ENCODE data around the gene SULT6B1.
A peak's percentile ranks its signal among the peaks of the same experiment; 100 is the strongest.
"Not testable (repeated sequence)": the region's sequence is repeated elsewhere in the genome, so short reads cannot be mapped to it uniquely, and the experiment has no call there.

SULT6B1 gene, protein sequence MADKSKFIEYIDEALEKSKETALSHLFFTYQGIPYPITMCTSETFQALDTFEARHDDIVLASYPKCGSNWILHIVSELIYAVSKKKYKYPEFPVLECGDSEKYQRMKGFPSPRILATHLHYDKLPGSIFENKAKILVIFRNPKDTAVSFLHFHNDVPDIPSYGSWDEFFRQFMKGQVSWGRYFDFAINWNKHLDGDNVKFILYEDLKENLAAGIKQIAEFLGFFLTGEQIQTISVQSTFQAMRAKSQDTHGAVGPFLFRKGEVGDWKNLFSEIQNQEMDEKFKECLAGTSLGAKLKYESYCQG

DNA sequence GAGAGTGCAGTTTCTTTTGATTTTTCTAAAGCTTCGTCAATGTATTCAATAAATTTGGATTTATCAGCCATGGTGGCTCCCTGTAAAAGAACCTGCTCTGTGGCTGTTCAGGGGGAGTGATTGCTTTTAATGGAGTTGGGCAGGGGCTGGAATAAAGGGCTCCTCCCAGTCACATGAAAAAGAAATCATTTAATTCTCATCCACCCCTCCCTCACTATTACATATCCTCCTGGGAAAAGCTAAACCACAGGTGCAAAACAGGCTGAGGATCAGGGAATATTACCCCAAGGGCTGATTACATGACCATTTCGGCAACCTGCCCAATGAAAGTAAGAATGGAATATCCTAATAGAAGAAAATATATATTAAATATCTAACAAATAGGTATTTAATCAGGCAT lies at the start of gene SULT6B1:
Gene SULT6B1, minus strand, starts transcription at position 101 of the 400 bp plus-strand sequence. Its CDS starts 30 bp downstream, at position 71.
- DNase-seq: no peak

DNA sequence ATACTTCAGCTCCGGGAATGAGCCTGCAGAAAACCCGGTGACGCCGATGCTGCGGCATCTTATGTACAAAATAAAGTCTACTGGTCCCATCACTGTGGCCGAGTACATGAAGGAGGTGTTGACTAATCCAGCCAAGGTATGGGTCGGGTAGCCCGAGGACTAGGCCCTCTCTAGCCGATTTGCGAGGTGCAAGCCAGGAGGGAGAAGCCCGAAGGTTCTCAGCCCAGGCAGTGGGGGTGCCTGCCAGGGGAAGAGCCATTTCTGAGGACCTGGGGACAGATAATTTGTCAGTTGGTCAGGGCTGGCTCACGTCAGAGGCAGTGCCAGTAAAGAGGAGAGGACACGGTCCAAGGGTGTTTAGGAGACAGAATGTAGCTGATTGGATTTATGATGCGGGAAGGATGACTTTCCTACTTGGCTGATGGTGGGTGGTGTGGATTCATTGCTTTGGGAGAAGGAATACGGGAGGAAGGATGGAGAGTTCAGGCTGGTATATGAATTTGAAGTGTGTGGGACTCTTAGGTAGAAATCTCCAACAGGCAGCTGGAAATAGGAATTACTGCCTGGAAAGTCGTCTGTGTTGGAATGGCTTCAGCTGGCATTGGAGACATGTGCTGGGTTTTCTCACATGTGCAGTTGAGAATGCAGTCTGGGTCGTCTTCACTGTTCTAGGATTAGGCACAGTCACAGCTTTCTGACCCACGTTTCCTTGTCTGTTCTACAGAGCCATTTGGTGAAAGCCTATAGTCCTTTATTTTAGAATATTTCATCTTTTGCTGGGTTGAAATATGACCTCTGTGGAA lies 43.9 kb upstream of the SULT6B1 start:
- DNase-seq: no peak

DNA sequence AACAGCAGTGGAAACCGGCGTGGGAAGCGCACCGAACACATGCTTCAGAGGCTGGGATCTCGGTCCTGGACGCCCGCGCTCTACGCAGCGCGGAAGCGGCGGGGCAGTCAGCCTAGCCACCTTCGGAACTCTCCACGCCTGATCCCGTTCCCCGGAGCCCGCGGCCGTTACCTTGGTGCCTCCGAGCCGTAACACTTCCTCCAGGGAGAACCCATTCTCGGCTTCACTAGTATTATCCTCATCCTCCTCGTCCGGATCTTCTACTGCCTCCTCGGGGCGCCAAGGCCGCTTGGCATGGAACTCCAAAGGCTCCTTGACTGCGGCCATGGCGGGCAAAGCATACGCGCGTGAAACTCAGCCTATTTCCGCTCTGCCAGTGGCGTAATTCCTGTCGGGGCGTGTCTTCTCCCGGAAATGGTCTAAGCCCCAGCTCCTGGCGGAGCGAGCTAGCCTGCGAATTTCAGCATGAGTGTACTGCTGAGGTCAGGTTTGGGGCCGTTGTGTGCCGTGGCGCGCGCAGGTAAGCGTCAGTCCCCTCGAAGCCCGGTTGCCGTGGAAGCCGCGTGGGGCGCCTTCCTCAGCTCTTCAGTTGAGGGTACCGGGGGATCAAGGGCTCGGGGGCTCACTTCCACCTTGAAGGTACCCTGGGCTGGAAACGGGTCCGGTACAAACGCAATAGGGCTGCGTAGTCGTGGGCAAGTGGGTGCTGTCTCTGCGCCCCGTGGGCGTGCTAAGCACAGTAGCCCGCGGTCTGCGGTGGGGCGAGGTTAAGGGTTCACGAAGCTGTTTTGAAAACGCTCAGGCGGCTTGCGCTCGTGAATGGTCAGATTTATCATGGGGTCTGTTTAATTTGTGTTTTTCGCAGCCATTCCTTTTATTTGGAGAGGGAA lies 43.0 kb upstream of the SULT6B1 start, which contains the start of the genes CEBPZ and NDUFAF7:
Gene CEBPZ, minus strand, starts transcription at position 356 of the 890 bp plus-strand sequence. Its CDS starts 29 bp downstream, at position 327.
Gene NDUFAF7, plus strand, starts transcription at position 418 of the 890 bp plus-strand sequence. Its CDS starts 48 bp downstream, at position 466.
- peak; percentile 41 to 82 for DNase-seq

DNA sequence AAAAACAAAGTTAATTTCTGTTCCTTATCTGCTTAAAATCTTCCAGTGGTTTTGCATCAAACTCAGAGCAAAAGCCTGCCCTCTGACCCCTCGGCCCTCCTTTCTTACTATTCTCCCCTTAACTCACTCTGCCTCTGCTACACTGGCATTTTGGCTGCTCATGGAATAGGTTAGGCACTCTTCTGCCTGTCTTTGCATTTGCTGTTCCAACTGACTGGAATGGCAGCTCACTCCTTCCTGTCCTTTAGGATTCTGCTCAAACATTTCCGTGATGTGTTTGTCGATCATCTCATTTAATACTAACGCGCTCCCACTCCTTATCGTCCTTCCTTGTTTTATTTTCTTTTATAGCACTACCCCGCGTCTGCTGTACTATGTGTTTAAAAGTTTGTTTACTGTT lies 42.1 kb upstream of the SULT6B1 start:
- DNase-seq: no peak

DNA sequence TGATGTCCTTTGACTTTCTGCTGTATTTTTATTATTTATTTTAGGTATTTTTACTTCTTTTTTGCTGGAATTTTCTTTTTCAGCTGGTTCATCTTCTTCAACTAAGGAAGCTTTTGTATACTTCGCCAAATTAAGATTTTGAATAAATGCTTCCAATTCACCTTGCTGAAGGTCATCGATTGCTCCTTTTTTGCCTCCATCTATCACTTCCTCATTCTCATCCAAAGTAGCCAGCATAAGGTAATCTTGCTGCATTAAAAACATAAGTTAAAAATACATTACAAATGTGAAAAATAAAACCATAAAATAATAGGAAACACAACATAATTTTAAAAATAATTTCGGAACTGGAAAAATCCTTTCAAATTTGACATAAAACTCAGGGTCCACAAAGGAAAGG lies 40.3 kb upstream of the SULT6B1 start:
- no peak for DNase-seq

DNA sequence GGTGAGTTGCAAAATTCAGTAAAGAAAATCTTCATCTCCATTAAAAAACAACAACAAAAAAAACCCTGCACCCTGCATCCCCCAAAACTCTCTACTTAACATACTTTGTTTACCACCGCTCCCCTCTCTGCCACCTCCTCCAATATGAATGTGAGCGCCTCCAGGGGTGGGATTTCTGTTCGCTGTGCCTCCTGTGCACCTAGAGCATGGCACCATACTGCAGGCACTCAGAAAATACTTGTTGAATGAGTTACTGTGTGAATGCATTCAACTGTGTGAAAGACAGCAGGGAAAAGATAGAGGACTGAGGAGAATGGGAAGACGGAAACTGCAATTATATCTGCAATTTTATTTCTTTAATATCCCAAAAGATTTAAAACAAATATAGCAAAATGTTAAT lies 38.4 kb upstream of the SULT6B1 start:
- DNase-seq: no peak

DNA sequence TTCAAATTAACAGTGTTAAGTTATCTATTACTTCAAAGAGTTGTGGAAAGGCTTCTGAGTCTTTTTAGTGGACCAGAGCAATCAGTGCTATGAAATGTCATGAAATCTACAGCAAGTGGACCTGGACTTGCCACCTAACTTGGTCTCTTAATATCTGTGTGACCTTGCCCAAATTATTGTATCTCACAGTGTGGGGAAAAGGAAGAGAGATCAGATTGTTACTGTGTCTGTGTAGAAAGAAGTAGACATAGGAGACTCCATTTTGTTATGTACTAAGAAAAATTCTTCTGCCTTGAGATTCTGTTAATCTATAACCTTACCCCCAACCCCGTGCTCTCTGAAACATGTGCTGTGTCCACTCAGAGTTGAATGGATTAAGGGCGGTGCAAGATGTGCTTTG lies 36.7 kb upstream of the SULT6B1 start:
- DNase-seq: not testable (repeated sequence)

DNA sequence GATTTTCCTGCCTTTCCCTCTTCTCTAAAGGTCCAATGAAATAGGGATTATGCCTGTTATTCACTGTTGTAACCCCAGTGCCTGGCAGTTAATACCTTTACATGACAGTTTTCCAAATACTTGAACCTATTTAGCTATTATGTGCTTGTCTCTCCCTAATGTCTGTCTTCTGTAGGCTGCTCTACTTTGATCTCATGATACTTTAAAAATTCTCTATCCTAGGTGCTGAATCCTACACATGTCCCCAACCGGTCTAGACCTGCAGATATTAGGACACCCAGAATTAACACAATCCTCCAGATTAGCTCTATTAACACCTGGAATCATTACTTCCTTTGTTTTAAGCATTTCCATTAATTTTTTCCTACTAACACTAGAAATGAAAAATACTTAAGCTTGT lies 35.6 kb upstream of the SULT6B1 start:
- no peak for DNase-seq

DNA sequence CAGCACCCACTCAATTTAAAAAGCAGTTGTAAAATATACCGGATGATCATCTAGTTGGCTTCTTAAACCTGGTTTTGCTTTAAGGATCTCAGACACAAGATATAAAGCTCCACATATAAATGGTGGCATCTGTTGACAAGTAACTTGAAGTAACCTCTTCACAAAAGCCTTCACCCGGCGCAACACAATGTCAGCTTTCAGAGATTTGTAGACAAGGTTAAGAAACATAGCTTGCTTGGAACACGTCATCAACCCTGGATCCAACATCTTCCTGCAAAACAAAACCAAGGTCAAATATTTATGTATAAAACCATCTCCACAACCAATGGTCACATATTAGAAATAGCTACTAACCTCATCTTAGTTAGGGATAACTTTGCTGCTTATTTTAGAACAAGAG lies 34.7 kb upstream of the SULT6B1 start:
- DNase-seq: no peak

DNA sequence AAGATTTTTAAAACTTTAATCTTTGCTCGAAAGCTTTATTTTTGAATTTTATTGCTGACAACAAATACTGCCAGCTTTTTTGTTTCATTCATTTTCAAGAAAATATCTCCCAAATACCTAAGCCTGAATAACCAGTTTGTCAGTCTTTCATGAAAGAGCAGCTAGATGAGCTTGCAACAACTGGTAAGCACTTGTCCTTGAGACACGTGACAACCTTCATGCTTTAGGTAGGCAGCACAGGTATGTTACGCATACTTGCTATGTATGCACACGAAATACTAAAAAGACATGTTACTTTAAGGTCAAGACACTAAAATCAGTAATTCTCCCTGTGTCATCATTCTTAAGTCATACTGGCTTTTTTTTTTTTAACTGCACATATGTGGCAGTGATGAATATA lies 30.6 kb upstream of the SULT6B1 start:
- DNase-seq: no peak

DNA sequence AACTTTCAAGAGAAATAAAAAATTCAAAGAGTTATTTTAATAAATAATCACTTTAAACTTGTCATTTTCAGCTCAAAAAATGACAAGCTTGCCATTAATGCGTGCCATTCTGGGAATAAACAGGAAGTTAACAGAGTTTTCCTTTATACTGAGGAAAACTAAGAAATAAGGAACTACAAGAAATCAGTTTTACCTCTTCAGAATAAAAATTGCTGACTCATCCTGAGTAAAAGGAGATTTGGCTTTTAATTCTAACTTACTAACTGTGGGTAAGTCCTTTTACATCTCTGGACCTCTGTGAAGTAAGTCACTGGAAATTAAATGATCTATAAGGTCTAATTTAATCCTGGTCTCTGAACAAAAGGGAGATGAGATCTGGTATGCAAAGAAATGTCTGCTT lies 26.8 kb upstream of the SULT6B1 start:
- no peak for DNase-seq

DNA sequence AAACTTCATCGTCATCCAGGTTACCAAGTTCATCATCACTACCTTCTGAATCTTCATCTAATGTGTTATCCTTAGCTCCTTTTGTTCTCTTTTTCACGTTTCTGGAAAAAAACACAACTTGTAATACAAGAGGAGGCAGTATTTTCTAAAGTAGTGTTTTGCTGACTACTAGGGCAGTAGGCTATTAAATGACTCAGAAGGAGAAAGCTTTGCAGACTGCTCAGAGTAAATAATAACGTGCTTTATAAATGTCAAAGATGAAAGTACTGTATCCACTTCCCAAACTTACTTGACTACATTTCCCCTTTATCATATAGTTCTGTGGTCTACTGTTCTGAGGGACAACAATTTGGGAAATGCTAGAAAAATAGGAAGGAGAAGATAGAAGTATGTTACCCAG lies 23.5 kb upstream of the SULT6B1 start:
- no peak for DNase-seq

DNA sequence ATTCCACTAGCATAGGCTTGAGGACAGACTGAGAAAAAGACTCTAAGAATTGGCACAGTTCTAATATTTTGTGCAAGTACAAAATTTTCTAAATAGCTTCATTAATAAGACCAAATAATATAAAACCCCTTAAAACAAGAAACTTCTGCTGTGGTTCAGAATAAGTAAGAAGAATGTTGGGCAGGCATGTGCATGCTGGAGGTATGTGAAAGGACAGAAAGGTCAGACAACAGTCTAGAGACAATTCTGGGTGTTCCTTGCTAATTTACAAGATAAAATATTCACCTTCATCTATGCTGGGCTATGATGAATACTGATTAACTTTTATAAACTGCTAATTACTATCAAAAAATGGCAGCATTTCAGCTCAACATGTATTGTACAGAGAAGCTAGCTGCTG lies 22.7 kb upstream of the SULT6B1 start:
- DNase-seq: no peak

DNA sequence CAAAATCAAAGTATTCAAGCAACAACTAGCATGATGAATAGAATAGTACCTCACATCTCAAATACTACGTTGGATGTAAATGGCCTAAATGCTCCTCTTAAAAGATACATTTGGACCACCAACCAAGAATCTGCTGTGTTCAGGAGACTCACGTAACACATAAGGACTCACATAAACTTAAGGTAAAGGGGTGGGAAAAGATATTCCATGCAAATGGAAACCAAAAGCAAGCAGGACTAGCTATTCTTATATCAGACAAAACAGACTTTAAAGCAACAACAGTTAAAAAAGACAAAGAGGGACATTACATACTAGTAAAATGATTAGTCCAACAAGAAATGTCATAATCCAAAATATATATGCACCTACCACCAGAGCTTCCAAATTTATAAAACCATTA lies 18.3 kb upstream of the SULT6B1 start:
- not testable (repeated sequence) for DNase-seq

DNA sequence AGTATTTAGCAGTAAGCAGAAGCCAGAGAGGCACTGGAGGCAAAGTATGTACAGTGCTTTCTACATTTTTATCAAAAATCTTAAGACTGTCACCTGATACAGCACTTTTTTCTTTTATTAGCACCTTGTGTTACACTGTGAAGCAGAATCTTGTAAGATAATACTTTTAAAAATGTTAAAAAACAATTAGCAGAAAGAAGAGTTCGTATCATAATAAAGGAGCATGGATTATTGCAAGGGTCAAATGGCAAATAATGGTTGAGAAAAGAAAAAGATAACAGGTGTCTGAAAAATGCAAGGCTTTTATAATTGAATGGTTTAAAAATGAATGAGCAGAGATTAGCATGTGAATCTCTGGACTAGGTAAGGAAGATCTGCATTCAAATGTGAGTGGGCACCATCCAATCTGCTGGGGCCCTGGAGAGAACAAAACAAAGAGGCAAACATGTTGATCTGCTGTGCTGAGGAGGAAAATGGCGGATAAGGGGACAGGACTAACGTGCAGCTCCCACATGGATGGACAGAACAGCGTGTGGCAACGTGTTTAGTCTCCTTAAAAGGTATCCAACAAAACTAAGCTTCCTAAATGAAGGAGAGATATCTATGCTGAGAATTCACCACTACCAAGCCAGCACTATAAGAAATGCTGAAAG lies 17.3 kb upstream of the SULT6B1 start:
- DNase-seq: no peak

DNA sequence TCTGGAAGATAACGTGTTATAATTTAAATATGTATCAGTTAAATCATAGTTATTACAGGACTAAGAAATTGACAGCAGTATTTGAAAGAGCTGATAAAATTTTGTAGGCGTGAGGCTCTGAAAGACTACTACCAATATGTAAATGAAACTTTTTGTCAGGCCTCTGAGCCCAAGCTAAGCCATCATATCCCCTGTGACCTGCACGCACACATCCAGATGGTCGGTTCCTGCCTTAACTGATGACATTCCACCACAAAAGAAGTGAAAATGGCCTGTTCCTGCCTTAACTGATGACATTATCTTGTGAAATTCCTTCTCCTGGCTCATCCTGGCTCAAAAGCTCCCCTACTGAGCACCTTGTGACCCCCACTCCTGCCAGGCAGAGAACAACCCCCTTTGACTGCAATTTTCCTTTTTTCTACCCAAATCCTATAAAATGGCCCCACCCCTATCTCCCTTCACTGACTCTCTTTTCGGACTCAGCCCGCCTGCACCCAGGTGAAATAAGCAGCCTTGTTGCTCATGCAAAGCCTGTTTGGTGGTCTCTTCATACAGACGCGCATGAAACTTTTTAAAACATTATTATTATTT lies 16.7 kb upstream of the SULT6B1 start:
- DNase-seq: not testable (repeated sequence)

DNA sequence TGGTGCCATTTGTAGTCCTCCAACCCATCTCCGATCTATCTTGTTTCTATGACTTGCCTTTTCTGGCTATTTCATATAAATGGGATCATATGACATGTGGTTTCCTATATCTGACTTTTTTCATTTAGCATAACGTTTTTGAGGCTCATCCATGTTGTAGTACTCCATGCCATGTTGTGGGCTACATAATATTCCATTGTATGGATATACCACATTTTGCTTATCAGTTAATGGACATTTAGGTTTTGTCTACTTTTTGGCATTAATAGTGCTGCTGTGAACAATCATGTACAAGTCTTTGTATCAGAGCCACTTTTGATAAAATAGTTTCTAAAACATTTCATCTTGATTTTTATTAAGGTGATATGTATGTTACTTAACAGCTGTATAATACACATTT lies 15.2 kb upstream of the SULT6B1 start:
- DNase-seq: no peak

DNA sequence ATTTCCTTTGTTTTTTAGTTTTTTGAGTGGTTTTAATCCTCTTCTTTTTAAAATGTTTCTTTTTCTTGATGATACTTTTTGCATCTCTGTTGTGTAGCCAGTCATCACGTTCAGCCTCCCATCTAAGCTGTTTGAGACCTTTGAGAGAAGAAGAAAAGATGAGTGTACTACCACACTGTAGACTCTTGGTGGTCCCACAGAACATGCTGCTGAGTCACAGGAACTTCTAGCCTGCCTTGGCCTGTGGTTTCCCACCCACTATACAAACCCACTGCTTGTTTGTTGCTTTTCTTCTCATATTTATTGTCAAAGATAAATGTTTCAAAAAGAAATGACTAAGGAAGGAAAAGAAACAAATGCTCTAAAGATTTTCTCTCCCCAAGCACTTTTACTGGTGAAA lies 13.3 kb upstream of the SULT6B1 start:
- DNase-seq: no peak

DNA sequence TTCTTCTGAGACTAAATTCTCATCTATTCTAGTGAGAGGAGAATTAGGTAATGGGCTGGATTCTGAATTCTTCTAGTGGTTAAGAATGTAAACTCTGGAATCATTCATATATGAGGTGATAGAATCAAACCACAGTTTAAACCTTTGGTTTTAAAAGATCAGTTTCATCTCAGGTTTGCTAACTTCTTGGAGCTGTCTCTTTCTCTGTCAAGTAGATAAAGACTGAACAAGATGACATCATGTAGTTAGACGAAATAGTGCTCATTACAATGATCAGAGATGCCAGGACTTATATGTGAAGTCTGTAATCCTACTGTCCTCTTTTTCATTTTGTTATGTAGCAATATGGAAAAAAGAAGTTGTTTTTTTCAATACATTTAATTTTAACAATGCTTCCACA lies 12.7 kb upstream of the SULT6B1 start:
- DNase-seq: no peak

DNA sequence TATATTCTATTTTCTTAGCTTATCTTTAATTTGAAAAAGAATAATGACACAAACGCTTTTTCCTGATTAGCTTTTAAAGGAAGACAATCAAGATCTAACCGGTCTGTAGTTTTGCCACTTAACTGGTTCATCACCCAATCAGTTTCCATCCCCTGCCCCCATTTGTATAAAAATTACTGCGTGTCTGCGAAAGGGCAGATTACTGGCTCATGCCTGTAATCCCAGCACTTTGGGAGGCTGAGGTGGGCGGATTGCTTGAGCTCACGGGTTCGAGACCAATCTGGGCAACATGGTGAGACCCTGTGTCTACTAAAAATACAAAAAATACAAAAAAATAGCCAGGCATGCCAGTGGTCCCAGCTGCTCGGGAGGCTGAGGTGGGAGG lies 10.2 kb upstream of the SULT6B1 start:
- DNase-seq: no peak

DNA sequence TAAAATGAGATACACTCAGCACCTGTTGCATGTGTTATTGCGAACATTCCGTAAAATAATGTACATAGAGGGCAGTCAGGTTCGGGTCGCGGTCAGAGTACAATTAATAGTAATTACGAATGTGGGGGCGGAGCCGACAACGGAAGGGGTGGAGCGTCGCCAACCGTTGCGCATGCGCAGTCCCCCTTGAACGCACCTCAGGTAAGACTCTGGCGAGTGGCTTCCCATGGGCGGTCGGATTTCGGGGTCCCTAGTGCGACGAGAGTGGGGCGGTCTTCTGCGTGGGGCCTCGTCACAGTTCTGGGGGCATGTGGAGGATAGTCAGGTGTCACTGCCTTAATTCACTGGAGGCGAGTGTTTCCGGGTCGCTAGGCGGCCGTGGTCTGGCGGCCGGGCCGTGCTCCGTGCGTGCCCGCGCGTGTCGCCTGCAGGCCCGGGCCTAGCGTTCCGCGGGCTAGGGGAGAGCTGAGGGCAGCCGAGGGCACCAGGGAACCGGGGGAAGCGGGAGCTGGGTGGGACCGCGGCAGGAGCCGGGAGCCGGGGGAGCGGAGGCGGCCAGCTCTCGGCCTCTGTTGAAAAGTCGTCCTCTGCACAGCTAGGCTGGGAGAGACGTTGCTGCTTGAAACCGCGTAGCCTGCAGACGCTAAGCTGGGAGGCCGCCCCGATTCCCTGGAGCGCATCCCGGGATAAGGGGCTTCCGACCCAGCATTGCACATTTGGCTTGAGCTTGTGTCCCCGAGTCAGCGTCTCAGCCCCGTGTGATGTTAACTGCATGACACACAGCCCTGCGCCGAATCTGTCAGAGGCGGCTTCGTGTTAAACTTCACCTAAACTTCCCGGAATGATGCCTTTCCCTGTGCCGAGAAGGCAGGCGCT lies 8.1 kb upstream of the SULT6B1 start, which contains the start of gene CEBPZOS:
Gene CEBPZOS, plus strand, starts transcription at position 177 of the 876 bp plus-strand sequence. CDS start 3,209 bp downstream, outside the sequence.
- peak; percentile 53 to 85 for DNase-seq

All from NCI-H187 (cell line).